Measurements from ENCODE around the gene BCO1. TPM values are rescaled to one million over a fixed set of nuclear protein-coding genes. Genes with fewer than 3 reads are reported as not detected.

BCO1 gene
- total and polyA plus RNA-seq, 2 donors from 2014 or later = 1.4 to 3.0 TPM

Other genes starting within 250 kb of the BCO1 start
- gene CMC2, start 231.8 kb upstream of the BCO1 start, total RNA-seq = 33.4 TPM
- 146 TPM for gene CMC2, start 231.8 kb upstream of the BCO1 start, polyA plus RNA-seq (ENCODE audit: insufficient read depth, low read depth, low replicate concordance)
- gene CENPN, start 231.5 kb upstream of the BCO1 start, total RNA-seq = 4.1 TPM
- gene CENPN, start 231.5 kb upstream of the BCO1 start, polyA plus RNA-seq (ENCODE audit: insufficient read depth, low read depth, low replicate concordance) = 2.0 TPM
- 31.3 TPM for gene ATMIN, start 202.8 kb upstream of the BCO1 start, total RNA-seq
- 18.0 TPM for gene ATMIN, start 202.8 kb upstream of the BCO1 start, polyA plus RNA-seq (ENCODE audit: insufficient read depth, low read depth, low replicate concordance)
- gene C16orf46, start 161.5 kb upstream of the BCO1 start, total RNA-seq = 1.7 TPM
- gene C16orf46, start 161.5 kb upstream of the BCO1 start, polyA plus RNA-seq (ENCODE audit: insufficient read depth, low read depth, low replicate concordance) = 0.47 TPM
- 37.9 TPM for gene GCSH, start 142.3 kb upstream of the BCO1 start, total RNA-seq
- gene GCSH, start 142.3 kb upstream of the BCO1 start, polyA plus RNA-seq (ENCODE audit: insufficient read depth, low read depth, low replicate concordance) = 129 TPM
- 7.7 TPM for gene GAN, start 76.3 kb downstream of the BCO1 start, total RNA-seq
- gene GAN, start 76.3 kb downstream of the BCO1 start, polyA plus RNA-seq (ENCODE audit: insufficient read depth, low read depth, low replicate concordance) = 0.60 TPM
- 65.7 TPM for gene CMIP, start 206.1 kb downstream of the BCO1 start, total RNA-seq
- gene CMIP, start 206.1 kb downstream of the BCO1 start, polyA plus RNA-seq (ENCODE audit: insufficient read depth, low read depth, low replicate concordance) = 16.6 TPM

Data from kidney (tissue), 2 donors.